ENCODE data around the gene RTL10. TPM values are rescaled to one million over a fixed set of nuclear protein-coding genes. Genes with fewer than 3 reads are reported as not detected.

Gene RTL10
- total and polyA plus RNA-seq, 2 of the 8 experiments (the other 6 are each of a cell fraction or from before 2014, with no cell fraction given): 11.5 to 18.8 TPM

GRCh38 chr22:19814428-19814827, 40.2 kb downstream of the RTL10 start:
- Histone ChIP-seq H3K36me3 (ENCODE audit: control insufficient read depth in 2 of 4, insufficient read depth in 4 of 4, low read length in 3 of 4) (no peaks in the 10 kb centered on the region), H3K4ac (replicated peaks; ENCODE audit: insufficient read length, low read depth, low read length) (no peak overlapping the region), H2BK15ac (ENCODE audit: low read length) (no peak overlapping the region), H2BK12ac (ENCODE audit: low read depth, low read length) (no peak overlapping the region), H3K18ac (ENCODE audit: extremely low read depth, low read length) (no peak overlapping the region), H4K20me1 (replicated peaks in 1 of 2; ENCODE audit: control insufficient read depth in 1 of 2, insufficient read depth in 2 of 2, low read length in 2 of 2) (peaks cover 3 to 6% of the 10 kb centered on the region in 2 experiments), H3K23ac (ENCODE audit: insufficient read length) (no peak overlapping the region), H3K9me3 (ENCODE audit: insufficient read depth in 2 of 2, low read depth in 1 of 2, low read length in 1 of 2) (no peaks in the 10 kb centered on the region), H2BK5ac (ENCODE audit: low read depth, low read length) (no peak overlapping the region), H4K5ac (ENCODE audit: insufficient read length, low read depth, low read length) (no peak overlapping the region), H3K79me2 (ENCODE audit: control insufficient read depth in 1 of 2, insufficient read depth in 2 of 2, low read length in 2 of 2) (no peaks in the 10 kb centered on the region), H3K14ac (ENCODE audit: insufficient read length) (no peak overlapping the region), H3K23me2 (ENCODE audit: low read depth, low read length) (peaks cover 2% of the 10 kb centered on the region; the same call in 1 of the 2 replicates), H3K79me1 (ENCODE audit: low read depth, low read length) (no peaks in the 10 kb centered on the region), H3K4me2 (ENCODE audit: insufficient read depth in 1 of 2, low read depth in 2 of 2, low read length in 2 of 2) (no peak overlapping the region), H2BK120ac (replicated peaks; ENCODE audit: low read depth, low read length) (no peak overlapping the region), H3K4me1 (replicated peaks in 1 of 4; ENCODE audit: control insufficient read depth in 3 of 4, insufficient read depth in 4 of 4, low read length in 3 of 4) (no peaks in the 10 kb centered on the region; a peak in 1 of 7 replicates), H3K27ac (ENCODE audit: low read depth, low read length) (no peak overlapping the region), H3K4me3 (ENCODE audit: extremely low read depth in 1 of 4, insufficient read depth in 2 of 4, low read depth in 3 of 4, low read length in 4 of 4) (no peak overlapping the region), H2BK20ac (ENCODE audit: low read length) (no peak overlapping the region), H2AFZ (ENCODE audit: low read length) (no peak overlapping the region), H4K8ac (ENCODE audit: extremely low read depth, insufficient read depth, low read length) (no peak overlapping the region), H3K9ac (replicated peaks in 1 of 4; ENCODE audit: extremely low read depth in 1 of 4, low read depth in 3 of 4, low read length in 3 of 4) (no peak overlapping the region), H3K27me3 (replicated peaks in 1 of 4; ENCODE audit: control insufficient read depth in 3 of 4, extremely low read depth in 1 of 4, insufficient read depth in 3 of 4, low read length in 3 of 4) (no peaks in the 10 kb centered on the region), H4K91ac (replicated peaks; ENCODE audit: insufficient read length, low read length) (no peak overlapping the region), H2AK5ac (ENCODE audit: low read depth, low read length) (no peak overlapping the region), H3K56ac (replicated peaks; ENCODE audit: insufficient read length, low read depth, low read length) (no peak overlapping the region)
- DNase-seq (ENCODE audit: low read depth in 1 of 2, low spot score in 2 of 2): no peak
- CTCF ChIA-PET (ENCODE audit: partially characterized antibody): interaction anchor here (0.9 to 1.2 kb wide), 5 partner anchors 18 to 139 kb away, joined by 3 to 6 read pairs (median 3); no protein-coding TSS in a partner anchor
- POLR2A ChIA-PET (ENCODE audit: partially characterized antibody): no interaction called here
- no peak for FAIRE-seq
- WGBS, 2 experiments (ENCODE audit: extremely low coverage in 1 of 2, insufficient coverage in 1 of 2, insufficient read length in 1 of 2, insufficient replicate concordance in 2 of 2, low coverage in 1 of 2, low lambda C conversion rate in 2 of 2, missing lambda C conversion rate in 1 of 2): 91% methylated on average over 5 of the region's 5 CpGs; no CpG with 5 or more reads in 1 of the 2 experiments
- no peak for TF ChIP-seq ZNF274 (IDR thresholded peaks at IDR 0.05; ENCODE audit: borderline replicate concordance, extremely low read depth, low read length)
- TF ChIP-seq MAX (IDR thresholded peaks at IDR 0.05): no peak
- TF ChIP-seq KDM4A (IDR thresholded peaks at IDR 0.05; ENCODE audit: low read depth, low read length, severe bottlenecking): no peak
- no peak for TF ChIP-seq NRF1 (IDR thresholded peaks at IDR 0.05; ENCODE audit: low read depth, low read length)
